Activated CD8-positive, alpha-beta memory T cell treated with anti-CD3 and anti-CD28 coated beads for 1 hour (primary cell): ENCODE data around the gene DIP2C.
A peak's percentile ranks its signal among the peaks of the same experiment; 100 is the strongest.
"Not testable (repeated sequence)": the region's sequence is repeated elsewhere in the genome, so short reads cannot be mapped to it uniquely, and the experiment has no call there.

Experiments
- DNase-seq, 2 donors: peaks; one replicate each; pipeline ENCODE4 v3.0.0-alpha.2; 2020; ENCODE audit warnings: low read depth in 1 of 2; ENCODE audit errors: extremely low read depth in 1 of 2

DIP2C gene

GRCh38 chr10:472241-472910 lies 217.1 kb downstream of the DIP2C start:
- DNase-seq, result no peak

- no peak for DNase-seq
Measured at GRCh38 chr10:470339-471003, 219.0 kb downstream of the DIP2C start.

GRCh38 chr10:469947-470338 lies 219.5 kb downstream of the DIP2C start:
- no peak for DNase-seq

GRCh38 chr10:459743-460142 lies 229.7 kb downstream of the DIP2C start:
- DNase-seq, result no peak

- DNase-seq, result no peak
Measured at GRCh38 chr10:458421-458851, 231.0 kb downstream of the DIP2C start.

GRCh38 chr10:456486-456885 lies 233.0 kb downstream of the DIP2C start:
- DNase-seq, result no peak

- DNase-seq, result no peak
Measured at GRCh38 chr10:454860-455259, 234.6 kb downstream of the DIP2C start.

- no peak for DNase-seq
Measured at GRCh38 chr10:453647-454046, 235.8 kb downstream of the DIP2C start.

- DNase-seq, result no peak
Measured at GRCh38 chr10:452512-453426, 236.7 kb downstream of the DIP2C start.

GRCh38 chr10:451856-452255 lies 237.6 kb downstream of the DIP2C start:
- DNase-seq, result no peak

- peak in 1 of 2 donors; percentile 35 for DNase-seq
Measured at GRCh38 chr10:451021-451471, 238.4 kb downstream of the DIP2C start.

GRCh38 chr10:450463-450862 lies 239.0 kb downstream of the DIP2C start:
- DNase-seq, result no peak

GRCh38 chr10:449331-449730 lies 240.1 kb downstream of the DIP2C start:
- DNase-seq, result not testable (repeated sequence)

- DNase-seq, result no peak
Measured at GRCh38 chr10:443459-443858, 246.0 kb downstream of the DIP2C start.

- DNase-seq, result no peak
Measured at GRCh38 chr10:442209-442608, 247.3 kb downstream of the DIP2C start.

GRCh38 chr10:441659-442058 lies 247.8 kb downstream of the DIP2C start:
- no peak for DNase-seq

GRCh38 chr10:440127-440526 lies 249.3 kb downstream of the DIP2C start:
- DNase-seq, result no peak

GRCh38 chr10:437698-438490 lies 251.6 kb downstream of the DIP2C start:
- no peak for DNase-seq

- no peak for DNase-seq
Measured at GRCh38 chr10:436911-437665, 252.4 kb downstream of the DIP2C start.
